Ovary (tissue), 3 donors: ENCODE results near the gene IL18BP.

Source experiments
- EP300 ChIP-seq: sonication (generic); formaldehyde crosslinking; IDR thresholded peaks from one replicate; pipeline ENCODE4 v1.6.1; 2017; ENCODE audit warnings: antibody characterized with exemption
- POLR2A ChIP-seq: fragments of 450-650 bp; IDR thresholded peaks from one replicate; pipeline ENCODE4 v1.6.1; 2017; ENCODE audit warnings: antibody characterized with exemption, mild to moderate bottlenecking, moderate library complexity
- TF ChIP-seq, protein P1 (sequence below), 3 donors: fragments of 450-650 bp in 2 of 3; fragments of 200-600 bp in 1 of 3; IDR thresholded peaks; one replicate each; pipeline versions ENCODE4 v1.5.1 to v1.8.0; 2016 to 2022; ENCODE audit warnings: antibody characterized with exemption in 3 of 3, mild to moderate bottlenecking in 1 of 3
- donor health status: DM: no; HTN: no; CAD: no.

DNA sequence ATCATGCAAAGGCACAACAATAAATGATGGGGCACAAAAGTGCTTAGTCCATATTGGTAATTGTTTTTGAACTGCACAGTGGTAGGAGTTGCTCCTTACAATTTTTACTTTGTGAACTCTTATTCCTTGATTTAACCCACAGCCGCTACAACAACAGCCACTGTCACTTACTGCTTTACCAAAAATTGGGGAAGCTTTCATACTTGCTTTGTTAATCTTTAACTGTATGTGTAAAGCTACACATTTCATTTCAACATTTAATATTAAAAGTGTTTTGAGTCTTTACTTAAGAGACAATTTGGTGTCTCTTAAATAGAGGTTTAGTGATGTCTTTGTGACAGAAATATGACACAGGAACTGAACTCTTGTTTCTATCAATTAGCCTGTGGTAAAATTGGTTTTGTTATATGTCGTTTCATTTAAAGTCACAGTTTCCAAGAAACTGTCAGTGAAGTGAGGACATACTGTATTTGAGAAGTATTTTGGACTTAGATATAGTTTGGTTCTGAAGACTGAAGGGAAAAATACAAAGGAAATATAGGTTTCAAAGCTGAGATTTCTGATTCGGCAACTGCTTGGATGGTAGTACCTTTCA is 6.5 kb upstream of the IL18BP start:
- TF ChIP-seq POLR2A (no peak), EP300 (no peak)
- TF ChIP-seq, protein P1, sequence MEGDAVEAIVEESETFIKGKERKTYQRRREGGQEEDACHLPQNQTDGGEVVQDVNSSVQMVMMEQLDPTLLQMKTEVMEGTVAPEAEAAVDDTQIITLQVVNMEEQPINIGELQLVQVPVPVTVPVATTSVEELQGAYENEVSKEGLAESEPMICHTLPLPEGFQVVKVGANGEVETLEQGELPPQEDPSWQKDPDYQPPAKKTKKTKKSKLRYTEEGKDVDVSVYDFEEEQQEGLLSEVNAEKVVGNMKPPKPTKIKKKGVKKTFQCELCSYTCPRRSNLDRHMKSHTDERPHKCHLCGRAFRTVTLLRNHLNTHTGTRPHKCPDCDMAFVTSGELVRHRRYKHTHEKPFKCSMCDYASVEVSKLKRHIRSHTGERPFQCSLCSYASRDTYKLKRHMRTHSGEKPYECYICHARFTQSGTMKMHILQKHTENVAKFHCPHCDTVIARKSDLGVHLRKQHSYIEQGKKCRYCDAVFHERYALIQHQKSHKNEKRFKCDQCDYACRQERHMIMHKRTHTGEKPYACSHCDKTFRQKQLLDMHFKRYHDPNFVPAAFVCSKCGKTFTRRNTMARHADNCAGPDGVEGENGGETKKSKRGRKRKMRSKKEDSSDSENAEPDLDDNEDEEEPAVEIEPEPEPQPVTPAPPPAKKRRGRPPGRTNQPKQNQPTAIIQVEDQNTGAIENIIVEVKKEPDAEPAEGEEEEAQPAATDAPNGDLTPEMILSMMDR (IDR thresholded peaks at IDR 0.05), result no peak
